Activated gamma-delta T cell treated with anti-CD3 and anti-CD28 coated beads, Interleukin-2, amount 50 U/mL, for 16 hours (primary cell): Measurements from ENCODE around the gene ADAMTS12.

Source experiments
- DNase-seq: peaks from one replicate; pipeline ENCODE4 v3.0.0-alpha.2; 2020; ENCODE audit warnings: low read depth

Gene ADAMTS12

GRCh38 chr5:33800241-33800950 is 91.4 kb downstream of the ADAMTS12 start:
- no peak for DNase-seq

GRCh38 chr5:33795496-33795895 is 96.3 kb downstream of the ADAMTS12 start:
- no peak for DNase-seq

DNA sequence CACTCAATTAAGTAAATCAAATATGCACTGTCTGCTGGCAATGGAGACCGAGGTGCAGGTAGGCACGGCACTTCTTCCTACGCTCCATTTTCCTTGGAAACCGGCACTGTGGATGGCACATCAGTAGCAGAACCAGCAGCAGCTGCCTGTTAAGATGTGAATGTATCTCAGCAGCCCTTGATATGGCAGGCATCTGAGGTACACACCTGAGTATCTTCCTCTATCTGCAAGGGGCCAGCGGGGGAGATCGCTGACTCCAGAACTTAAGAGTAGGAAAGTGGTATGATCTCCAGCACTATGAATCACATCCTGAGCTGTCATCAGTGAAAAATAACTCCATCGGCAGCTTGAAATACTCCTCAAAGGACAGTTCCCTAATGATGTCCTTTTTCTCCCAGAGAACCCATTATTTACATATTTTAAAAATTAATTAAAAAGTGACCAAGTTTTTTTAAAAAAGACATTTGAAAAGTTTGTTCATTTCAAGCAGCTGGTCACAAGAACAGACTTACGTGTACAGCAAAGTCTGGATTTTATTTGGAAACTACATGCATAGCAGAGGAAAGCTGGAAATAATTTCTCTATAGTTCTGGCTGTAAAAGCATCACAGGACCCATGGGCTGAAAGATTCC is 97.1 kb downstream of the ADAMTS12 start:
- DNase-seq, result no peak

GRCh38 chr5:33793836-33794549 is 97.8 kb downstream of the ADAMTS12 start:
- DNase-seq, result no peak

GRCh38 chr5:33793276-33793675 is 98.5 kb downstream of the ADAMTS12 start:
- no peak for DNase-seq

- DNase-seq, result no peak
Observed at GRCh38 chr5:33792559-33792958, 99.2 kb downstream of the ADAMTS12 start.

DNA sequence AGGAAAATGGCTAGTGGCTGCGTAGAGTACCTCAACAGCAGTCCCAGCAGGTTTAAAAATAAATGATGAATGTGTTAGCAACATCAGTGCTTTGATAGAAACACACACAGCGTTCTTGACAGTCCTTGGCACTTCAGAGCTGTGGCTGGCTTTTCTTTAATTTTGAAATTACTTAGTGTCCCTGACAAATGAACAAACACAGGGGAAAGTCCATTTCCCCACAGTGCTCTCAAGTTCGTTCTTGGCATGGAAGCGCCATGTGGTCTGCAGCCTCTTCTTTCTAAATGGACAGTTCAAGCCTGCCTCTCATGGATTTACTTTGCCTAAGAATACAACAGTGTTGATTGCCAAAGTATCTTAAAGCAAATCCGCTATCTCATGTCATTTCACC is 102.2 kb downstream of the ADAMTS12 start:
- DNase-seq, result no peak

DNA sequence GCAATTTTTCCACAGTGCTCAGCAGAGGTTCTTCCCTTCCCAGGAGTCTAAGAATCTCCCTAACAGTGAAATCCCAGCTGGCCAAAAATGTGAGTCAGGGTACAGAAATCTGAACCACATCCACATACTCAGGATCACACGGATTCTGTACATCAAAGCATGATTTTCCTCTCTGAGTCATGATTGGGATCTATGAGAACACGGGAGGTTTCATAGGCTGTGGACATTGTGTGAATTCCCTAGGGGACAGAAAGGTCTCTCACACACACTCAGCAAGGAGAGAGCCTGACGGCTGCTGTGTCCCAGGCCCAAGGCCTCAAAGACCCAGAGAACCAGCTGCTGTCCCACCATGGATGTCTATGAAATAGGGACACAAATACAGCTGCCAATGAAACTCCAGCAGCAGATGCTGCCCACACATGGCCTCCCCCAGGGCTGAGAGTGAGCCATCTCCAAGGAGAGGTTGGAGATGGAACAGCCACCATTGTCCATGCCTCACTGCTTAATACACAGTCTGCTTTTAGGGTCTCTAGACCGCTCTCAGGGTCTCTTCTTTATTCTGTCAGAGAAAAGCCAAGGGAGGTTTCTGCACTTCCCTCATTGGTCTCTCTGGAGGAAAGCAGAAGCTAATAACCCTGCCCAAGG is 102.7 kb downstream of the ADAMTS12 start:
- no peak for DNase-seq

GRCh38 chr5:33785571-33785970 is 106.2 kb downstream of the ADAMTS12 start:
- no peak for DNase-seq

DNA sequence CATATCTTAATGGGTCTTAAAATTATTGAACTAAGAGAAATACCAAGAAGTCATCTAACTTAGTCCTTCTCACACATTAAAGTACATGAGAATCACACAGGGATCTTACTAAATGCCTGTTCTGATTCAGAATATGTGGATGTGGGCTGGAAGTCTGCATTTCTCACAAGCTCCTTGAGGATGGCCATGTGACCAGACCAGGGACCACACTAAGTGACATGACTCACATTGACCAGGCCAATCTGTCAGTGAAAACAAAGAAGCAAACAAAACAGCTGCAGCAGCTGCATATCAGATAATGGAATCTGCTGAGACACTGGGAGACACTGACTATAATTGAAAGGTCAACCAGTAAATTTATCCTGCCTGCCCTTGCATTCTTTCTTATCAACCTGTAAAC is 110.5 kb downstream of the ADAMTS12 start:
- no peak for DNase-seq

- DNase-seq, result no peak
Observed at GRCh38 chr5:33776151-33776660, 115.6 kb downstream of the ADAMTS12 start.

- DNase-seq, result no peak
Observed at GRCh38 chr5:33774341-33774740, 117.4 kb downstream of the ADAMTS12 start.

DNA sequence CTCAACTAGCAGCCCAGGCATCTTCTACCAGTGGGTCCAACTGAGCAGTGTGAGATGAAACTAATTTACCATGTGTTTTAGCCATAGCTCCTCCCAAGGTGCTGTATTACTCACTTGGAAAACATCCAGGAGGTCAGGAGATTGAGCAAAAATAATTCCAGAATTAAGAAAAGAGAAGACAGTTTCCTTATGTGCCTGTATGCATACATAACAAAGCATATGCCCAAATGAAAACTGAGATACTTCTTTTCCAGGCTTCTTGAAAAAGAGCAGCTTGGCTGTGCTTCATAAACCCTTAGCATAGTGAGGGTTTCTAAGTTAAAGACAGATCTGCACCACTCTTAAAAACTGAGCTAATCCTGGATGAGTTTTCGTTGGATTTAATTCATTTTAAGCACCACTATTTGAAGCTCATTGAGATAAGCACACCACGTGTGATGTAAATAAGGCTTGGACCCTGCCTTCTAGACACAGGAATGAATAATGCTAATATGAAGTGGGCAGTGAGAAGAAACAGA is 119.4 kb downstream of the ADAMTS12 start:
- DNase-seq, result no peak

- DNase-seq, result no peak
Observed at GRCh38 chr5:33769968-33770367, 121.8 kb downstream of the ADAMTS12 start.

DNA sequence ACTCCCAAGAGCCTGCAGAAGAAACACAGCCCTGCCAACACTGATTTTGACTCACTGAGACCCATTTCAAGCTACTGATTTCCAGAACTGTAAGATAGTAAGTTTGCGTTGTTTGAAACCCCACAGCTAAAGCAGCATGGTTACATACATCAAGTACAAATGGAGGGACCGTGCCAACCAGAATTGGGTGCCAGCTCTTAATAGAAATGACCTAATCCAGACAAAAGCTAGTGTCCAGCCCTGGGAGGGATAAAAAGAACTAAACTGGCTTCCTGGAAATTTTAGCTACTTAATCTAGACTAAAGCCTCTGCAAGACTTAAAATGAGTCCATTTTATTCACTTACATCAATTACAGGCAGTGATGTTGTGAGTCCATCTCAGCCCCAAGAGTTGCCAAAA is 122.6 kb downstream of the ADAMTS12 start:
- no peak for DNase-seq

GRCh38 chr5:33766023-33766422 is 125.8 kb downstream of the ADAMTS12 start:
- DNase-seq, result no peak

DNA sequence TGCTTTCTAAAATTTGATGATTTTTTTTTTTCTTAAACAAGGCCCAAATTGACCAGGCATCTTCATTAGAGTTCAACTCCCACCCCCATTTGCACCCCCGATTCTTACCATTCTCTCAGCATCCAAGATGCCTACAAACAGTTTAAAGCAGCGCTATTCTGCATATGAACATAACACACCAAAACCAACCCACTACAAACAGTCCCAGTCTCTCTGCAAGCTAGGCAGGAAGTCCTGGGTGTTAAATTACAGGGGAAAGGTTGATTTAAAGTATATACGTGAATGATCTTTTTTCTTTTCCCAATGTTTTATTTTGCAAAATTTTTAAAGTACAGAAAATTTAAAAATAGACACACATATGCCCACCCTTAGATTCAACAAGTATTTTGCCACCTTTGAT is 127.0 kb downstream of the ADAMTS12 start:
- no peak for DNase-seq

GRCh38 chr5:33763435-33763834 is 128.4 kb downstream of the ADAMTS12 start:
- no peak for DNase-seq

- no peak for DNase-seq
Observed at GRCh38 chr5:33762859-33763258, 128.9 kb downstream of the ADAMTS12 start.

DNA sequence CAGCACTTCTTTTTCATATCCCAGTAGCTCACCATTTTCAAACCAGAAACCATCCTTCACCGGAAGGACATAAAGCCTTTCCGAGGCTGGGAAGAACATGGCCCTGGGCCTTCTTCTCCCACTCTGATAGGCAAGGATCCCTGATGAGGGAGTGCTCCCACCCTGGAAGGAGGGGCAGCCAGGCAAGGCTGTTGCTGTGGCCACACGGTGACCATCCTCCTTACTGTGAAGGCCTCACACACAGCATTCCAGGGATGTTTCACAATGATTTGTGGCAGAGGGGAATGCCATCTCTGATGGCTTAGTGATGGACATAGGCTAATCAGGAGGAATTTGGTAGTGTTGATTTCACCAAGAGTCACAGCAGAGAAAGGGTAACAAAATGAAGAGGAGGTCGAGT is 130.7 kb downstream of the ADAMTS12 start:
- no peak for DNase-seq

DNA sequence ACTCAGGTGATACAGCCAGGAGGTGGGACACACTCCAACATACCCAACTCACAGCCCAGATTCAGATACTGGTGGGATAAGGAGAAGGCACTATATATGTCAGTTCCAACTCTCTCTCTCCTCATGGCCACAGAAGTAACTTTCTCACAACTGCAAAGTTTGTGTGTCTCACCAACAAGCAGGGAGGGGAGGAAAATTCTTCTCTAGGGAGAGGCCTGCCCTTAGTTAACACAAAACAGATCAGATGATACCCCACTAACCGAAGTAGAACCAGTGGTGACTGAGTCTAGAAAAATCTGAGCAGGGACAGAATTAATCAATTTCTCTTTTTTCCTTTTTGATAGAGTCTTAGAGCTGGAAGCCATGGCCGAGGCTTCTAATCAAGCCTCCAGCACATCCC is 133.1 kb downstream of the ADAMTS12 start:
- no peak for DNase-seq

DNA sequence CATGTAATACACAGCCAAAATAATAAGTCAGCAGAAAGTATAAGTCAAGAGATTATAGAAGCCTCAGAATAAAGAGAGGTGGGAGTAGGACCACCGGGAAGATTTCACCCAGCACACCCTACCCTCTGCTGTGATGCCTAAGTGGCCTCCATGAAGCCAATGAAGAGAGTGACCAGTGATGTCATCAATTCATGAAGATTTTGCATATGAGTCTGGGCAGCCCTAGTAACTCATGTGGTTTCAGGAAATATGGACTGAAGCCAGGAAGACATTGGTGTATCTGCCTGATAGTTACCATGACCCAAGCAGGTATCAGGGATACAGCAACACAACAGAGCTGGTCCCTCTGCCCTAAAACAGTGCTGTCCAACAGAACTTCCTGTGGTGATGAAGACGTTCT is 135.3 kb downstream of the ADAMTS12 start:
- no peak for DNase-seq
